GM21515 (cell line): ENCODE measurements around the gene PRDM16.

Experiments
- ATAC-seq: cut with Tn5 transposase; IDR thresholded peaks from one replicate; pipeline ENCODE4 v1.9.1; 2021; ENCODE audit not compliant: unreplicated experiment

PRDM16 gene

DNA sequence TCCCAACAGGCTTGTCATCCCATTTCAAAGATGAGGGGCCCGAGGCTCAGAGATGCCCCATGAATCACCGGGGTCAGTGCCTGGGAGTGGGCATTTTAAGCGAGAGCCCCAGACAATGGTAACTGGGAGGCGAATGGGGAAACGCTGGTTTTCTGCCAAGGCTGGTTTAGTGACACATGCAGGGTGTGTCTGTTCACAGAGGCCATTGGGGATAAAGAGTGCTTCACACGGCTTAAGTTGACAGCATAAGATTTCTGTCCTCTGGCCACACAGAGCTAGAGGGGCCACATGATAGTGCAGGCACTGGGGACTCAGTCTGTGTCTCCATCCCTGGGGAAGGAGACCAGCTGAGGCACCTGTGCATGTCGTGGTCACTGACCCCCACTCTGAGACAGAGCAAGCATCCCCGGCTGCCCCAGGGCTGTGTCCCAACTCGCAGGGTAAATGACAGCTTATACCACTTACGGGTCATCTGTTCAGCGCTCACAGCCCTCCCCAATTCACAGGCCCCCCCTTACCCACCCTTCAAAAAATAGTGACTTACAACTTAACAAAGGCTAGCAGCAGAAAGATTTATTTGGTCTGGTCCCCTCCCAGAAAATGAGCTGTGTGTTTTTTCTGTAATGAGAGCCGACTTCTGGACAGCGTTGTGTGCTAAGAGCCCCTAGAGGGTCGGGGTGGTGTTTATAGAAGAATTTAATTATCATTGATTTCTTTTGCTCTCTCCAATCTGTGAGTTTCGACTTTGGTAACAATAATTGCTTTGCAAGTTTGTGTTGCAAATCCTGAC lies 350.6 kb downstream of the PRDM16 start:
- ATAC-seq, result no peak

DNA sequence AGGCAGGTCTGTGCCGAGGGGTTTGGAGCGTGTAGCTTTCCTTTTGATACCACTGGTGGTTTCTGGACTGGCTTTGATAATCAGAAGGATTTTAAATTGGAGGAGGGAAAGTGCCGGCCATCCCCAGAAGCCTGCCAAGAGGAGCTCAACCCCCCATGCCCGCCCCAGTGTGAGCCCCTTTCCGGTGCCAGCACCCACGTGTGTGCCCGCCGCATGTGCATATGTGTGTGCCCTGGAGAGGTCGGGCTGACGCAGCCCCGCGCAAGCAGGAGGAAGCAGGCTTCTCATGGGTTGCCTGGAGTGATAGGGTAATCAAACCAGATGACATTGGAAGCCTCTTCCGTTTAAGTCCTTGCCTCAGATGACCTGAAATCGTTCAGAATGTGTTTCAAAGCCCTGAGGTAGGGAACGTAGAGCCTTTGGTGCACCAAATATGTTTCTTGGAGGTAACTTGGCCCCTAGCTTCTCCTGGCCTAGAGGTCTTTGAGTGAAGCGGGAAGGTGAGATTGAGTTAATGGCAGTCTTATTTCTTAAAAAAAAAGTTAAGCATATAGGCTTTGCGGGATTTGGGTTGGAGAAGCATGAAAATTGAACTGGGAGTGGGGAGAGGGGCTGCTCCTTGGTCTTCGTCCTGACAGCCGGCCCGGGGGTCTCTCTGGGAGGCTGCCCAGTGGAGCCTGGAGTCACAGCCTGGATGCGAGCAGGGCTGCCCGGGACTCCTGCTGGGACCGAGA lies 351.4 kb downstream of the PRDM16 start:
- ATAC-seq, result no peak

GRCh38 chr1:3422638-3423037 lies 353.6 kb downstream of the PRDM16 start:
- no peak for ATAC-seq

- ATAC-seq, result no peak
These were observed 354.3 kb downstream of the PRDM16 start for GRCh38 chr1:3423245-3423829.

GRCh38 chr1:3423896-3424611 lies 355.1 kb downstream of the PRDM16 start:
- ATAC-seq, result no peak

DNA sequence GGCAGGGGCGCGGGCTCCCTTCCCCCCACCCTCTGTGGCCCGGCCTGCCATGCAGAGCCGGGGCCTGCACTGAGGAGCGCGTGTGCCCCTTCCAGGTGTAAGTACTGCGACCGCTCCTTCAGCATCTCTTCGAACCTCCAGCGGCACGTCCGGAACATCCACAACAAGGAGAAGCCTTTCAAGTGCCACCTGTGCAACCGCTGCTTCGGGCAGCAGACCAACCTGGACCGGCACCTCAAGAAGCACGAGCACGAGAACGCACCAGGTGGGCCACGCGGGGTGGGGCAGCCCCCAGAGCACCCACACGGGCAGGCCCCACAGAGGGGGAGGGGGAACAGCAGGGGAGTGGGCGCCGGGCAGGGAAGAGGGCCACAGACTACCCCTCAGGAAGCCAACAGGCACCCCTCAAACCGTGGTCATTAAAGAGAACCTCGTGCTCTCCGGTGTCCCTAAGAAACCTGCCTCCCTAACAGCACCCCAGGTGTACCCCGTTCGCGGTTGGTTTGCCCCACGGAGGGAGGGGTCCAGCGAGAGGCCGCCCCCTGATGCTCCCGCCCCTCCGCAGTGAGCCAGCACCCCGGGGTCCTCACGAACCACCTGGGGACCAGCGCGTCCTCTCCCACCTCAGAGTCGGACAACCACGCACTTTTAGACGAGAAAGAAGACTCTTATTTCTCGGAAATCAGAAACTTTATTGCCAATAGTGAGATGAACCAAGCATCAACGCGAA lies 356.6 kb downstream of the PRDM16 start:
- ATAC-seq, result no peak

GRCh38 chr1:3426956-3427535 lies 358.0 kb downstream of the PRDM16 start:
- no peak for ATAC-seq

- ATAC-seq, result no peak
These were observed 359.0 kb downstream of the PRDM16 start for GRCh38 chr1:3427711-3428704.

DNA sequence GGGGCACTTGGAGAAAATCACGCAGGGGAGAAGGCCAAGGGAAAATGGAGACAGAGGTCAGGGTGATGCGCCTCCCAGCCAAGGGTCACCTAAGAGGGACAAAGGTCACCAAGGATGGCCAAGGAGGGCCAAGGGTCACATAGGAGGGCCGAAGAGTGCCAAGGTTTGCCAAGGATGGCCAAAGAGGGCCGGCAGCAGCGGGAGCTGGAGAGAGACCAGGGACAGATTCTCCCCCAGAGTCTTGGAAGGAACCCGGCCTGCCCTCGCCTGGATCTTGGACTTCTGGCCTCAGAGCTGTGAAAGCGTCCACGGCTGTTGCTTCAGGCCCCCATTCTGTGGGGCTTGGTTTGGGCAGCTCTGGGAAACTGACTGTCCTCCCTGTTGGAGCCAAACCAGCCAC lies 359.9 kb downstream of the PRDM16 start:
- no peak for ATAC-seq

DNA sequence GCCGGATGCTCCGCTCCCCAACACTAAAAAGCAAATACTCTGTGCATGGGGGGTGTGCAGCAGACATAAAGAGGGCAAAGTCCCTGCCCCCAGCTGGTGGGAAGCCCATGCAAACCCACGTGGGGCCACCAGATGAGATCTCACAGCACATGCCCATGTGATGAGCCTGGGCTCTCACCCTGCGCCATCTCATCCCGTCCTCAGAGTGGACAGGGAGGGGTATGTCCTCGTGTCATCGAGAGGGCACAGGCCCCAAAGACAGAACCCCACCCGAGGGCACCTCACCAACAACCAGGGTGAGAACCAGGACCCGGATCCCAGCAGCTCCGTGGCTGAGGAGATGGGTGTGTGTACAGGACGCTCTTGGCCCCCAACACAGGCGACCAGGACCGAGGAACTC lies 360.3 kb downstream of the PRDM16 start:
- ATAC-seq, result no peak

DNA sequence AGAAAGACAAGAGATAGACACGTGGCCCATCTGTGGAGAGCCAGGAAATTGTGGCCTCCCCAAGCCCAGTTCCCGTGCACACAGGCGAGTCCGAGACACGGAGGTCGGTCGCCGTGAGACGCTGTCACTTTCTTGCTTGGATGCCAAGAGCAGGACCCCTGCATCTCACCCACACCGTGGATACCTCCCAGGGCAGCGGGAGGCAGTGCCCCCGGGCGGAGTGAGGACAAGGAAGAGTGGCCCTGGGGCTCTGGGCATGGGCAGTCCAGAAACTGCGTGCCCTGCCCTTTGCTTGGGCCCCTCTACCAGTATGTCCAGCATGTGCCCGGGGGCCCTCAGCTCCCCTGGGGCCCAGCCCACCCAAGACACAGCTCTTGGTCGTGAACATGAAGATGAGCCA lies 360.8 kb downstream of the PRDM16 start:
- no peak for ATAC-seq

- ATAC-seq, result no peak
These were observed 361.4 kb downstream of the PRDM16 start for GRCh38 chr1:3430406-3430805.

- ATAC-seq, result no peak
These were observed 361.8 kb downstream of the PRDM16 start for GRCh38 chr1:3430820-3431219.

DNA sequence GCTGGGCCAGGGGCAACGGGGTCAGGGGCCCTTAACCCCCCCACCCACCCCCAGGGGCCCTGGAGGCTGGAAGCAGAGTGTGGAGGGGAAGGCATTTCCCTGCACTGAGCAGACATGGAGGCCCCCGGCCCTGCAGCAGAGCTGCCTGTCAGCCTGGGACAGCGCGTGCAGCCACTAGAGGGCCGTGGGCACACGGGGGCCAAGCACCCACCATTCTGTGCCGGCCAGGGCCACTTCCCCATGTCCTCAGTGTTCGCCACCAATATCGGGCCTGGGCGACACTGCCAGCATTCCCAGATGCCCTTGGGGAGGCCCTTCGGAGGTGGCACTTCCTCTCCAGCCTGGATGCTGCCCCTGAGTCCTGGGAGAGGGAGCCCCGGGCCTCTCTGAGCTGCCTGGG lies 362.3 kb downstream of the PRDM16 start:
- ATAC-seq, result no peak

DNA sequence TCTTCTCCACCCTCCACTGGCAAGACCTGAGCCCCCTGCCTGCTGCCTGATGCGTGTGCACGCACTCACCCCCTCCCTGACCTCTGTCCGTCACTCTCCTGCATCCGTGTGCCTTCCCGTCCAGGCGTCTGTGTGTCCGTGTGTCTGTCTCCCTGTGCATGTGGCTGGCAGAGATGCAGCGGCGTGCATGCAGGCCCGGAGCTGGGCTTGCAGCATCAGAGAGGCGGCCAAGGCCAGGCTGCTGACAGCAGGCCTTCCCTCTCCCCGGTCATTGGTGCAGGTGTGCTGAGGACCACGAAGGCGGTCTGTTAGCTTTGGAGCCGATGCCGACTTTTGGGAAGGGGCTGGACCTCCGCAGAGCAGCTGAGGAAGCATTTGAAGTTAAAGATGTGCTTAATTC lies 362.7 kb downstream of the PRDM16 start:
- ATAC-seq, result no peak

- no peak for ATAC-seq
These were observed 363.3 kb downstream of the PRDM16 start for GRCh38 chr1:3432306-3432705.

DNA sequence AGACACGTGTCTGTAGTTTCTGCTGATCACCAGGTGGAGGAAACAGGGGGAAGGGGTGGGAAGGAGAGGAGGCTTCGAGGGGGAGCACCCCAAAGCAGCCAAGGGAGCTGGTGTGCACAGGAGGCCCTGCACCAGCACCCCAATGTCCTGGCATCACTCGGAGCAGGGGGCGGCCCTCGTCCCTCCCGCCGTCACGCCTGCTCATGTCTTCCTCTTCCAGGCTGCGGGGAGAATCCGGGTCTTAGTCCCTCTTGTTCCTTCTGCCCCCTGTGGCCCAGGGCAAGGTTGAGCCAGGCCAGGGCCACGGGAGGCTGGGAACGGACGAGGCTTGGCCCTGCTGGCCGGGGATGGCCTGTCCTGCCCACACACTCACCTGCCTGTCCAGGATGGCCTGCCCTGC lies 364.1 kb downstream of the PRDM16 start:
- no peak for ATAC-seq

DNA sequence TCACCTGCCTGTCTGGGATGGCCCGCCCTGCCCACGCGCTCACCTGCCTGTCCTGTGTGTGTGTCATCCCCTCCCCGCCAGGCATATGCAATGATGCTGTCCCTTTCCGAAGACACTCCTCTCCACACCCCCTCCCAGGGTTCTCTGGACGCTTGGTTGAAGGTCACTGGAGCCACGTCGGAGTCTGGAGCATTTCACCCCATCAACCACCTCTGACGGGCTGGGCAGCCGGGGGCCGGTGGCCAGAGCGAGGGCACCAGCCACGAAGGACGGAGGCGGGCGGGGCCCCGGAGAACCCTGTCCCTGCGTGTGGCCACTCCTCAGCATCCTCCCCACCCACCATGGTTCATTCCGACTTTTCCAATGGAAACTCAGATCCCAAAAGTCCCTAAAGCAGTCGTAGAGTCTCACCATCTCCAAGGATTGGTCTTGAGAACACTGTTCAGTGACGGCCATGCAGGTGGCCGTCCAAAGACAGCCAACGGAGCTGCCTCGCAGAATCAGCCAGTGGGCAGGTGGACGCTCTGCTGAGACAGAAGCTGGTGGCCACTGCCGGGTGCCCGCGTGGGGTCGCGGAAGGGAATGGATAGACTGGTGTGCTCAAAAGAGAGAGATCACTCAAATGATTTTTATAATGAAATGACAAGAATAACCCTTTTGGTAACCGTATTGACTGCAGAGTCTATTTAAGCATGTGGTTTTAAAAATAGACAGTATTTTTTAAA lies 364.8 kb downstream of the PRDM16 start:
- ATAC-seq, result no peak
